ENCODE data around the gene R3HDM2.

Gene R3HDM2

GRCh38 chr12:57430931-57431566 is at the start of gene R3HDM2:
Gene R3HDM2, minus strand, starts transcription at chr12:57431043. Its CDS starts 120,615 bp downstream, at chr12:57310428.
- peak; percentile 97 for DNase-seq

- DNase-seq = peak; percentile 71
These were observed 48.7 kb upstream of the R3HDM2 start, which contains the start of gene ARHGAP9 for GRCh38 chr12:57479376-57480115. Gene ARHGAP9, minus strand, starts transcription at chr12:57479866. Its CDS starts 460 bp downstream, at chr12:57479406.

- no peak for DNase-seq
These were observed 48.2 kb upstream of the R3HDM2 start for GRCh38 chr12:57479043-57479375.

GRCh38 chr12:57477710-57478681 is 47.2 kb upstream of the R3HDM2 start:
- peak; percentile 71 for DNase-seq

GRCh38 chr12:57476993-57477709 is 46.3 kb upstream of the R3HDM2 start:
- DNase-seq = peak; percentile 27

GRCh38 chr12:57476162-57476992 is 45.5 kb upstream of the R3HDM2 start:
- DNase-seq = peak; percentile 76

- no peak for DNase-seq
These were observed 44.7 kb upstream of the R3HDM2 start for GRCh38 chr12:57475271-57476161.

GRCh38 chr12:57474862-57475261 is 44.0 kb upstream of the R3HDM2 start:
- DNase-seq = no peak

- no peak for DNase-seq
These were observed 43.6 kb upstream of the R3HDM2 start for GRCh38 chr12:57474430-57474829.

GRCh38 chr12:57473886-57474285 is 43.0 kb upstream of the R3HDM2 start:
- DNase-seq = no peak

GRCh38 chr12:57473392-57473791 is 42.5 kb upstream of the R3HDM2 start:
- no peak for DNase-seq

- no peak for DNase-seq
These were observed 41.5 kb upstream of the R3HDM2 start for GRCh38 chr12:57472391-57472790.

GRCh38 chr12:57471661-57472060 is 40.8 kb upstream of the R3HDM2 start:
- no peak for DNase-seq

- DNase-seq = no peak
These were observed 40.3 kb upstream of the R3HDM2 start for GRCh38 chr12:57470970-57471656.

GRCh38 chr12:57470286-57470969 is 39.6 kb upstream of the R3HDM2 start:
- DNase-seq = no peak

GRCh38 chr12:57469296-57470164 is 38.7 kb upstream of the R3HDM2 start:
- DNase-seq = no peak

GRCh38 chr12:57467915-57468314 is 37.1 kb upstream of the R3HDM2 start:
- DNase-seq = no peak

- DNase-seq = no peak
These were observed 36.5 kb upstream of the R3HDM2 start for GRCh38 chr12:57467212-57467874.

All from CD4-positive, alpha-beta T cell treated with Interleukin-6 for 4 hours (primary cell).